Glutamatergic neuron (in vitro differentiated cells): Measurements from ENCODE around the gene EFCAB6. TPM values are rescaled to one million over a fixed set of nuclear protein-coding genes. Genes with fewer than 3 reads are reported as not detected.

Experiments used
- DNase-seq: peaks from one replicate; pipeline ENCODE4 v3.0.0; 2022
- H3K27ac Mint-ChIP-seq: one replicate; pipeline ENCODE4 v1.8.0; 2020; ENCODE audit warnings: mild to moderate bottlenecking, mixed read lengths, inconsistent platforms; ENCODE audit not compliant: unreplicated experiment
- H3K27me3 Mint-ChIP-seq: one replicate; pipeline ENCODE4 v1.8.0; 2020; ENCODE audit warnings: mild to moderate bottlenecking, moderate library complexity, mixed read lengths, inconsistent platforms; ENCODE audit not compliant: unreplicated experiment
- H3K36me3 Mint-ChIP-seq: one replicate; pipeline ENCODE4 v1.8.0; 2020; ENCODE audit warnings: mild to moderate bottlenecking, mixed read lengths, inconsistent platforms; ENCODE audit not compliant: unreplicated experiment
- H3K4me1 Mint-ChIP-seq: one replicate; pipeline ENCODE4 v1.8.0; 2020; ENCODE audit warnings: mild to moderate bottlenecking, low read depth, mixed read lengths, inconsistent platforms; ENCODE audit not compliant: unreplicated experiment
- H3K4me3 Mint-ChIP-seq: one replicate; pipeline ENCODE4 v1.8.0; 2020; ENCODE audit warnings: mild to moderate bottlenecking, mixed read lengths, inconsistent platforms; ENCODE audit not compliant: unreplicated experiment
- H3K9me3 Mint-ChIP-seq: one replicate; pipeline ENCODE4 v1.8.0; 2020; ENCODE audit warnings: mild to moderate bottlenecking, moderate library complexity, mixed read lengths, inconsistent platforms; ENCODE audit not compliant: unreplicated experiment
- CTCF ChIP-seq: fragments of 200-600 bp; sonication (generic); IDR thresholded peaks from one replicate; pipeline ENCODE4 v1.5.0; 2021; ENCODE audit not compliant: partially characterized antibody, unreplicated experiment
- total RNA-seq: library from RNA; stranded (reverse); fragmentation: NEBNext Ultra II Directional; extraction: Animal tissue kit (Norgen Biotek cat#: 25700); gene quantifications from one replicate; pipeline ENCODE4 v1.2.1, GENCODE V29; 2021; ENCODE audit not compliant: unreplicated experiment

Gene EFCAB6
- total RNA-seq, 1 donor from 2014 or later: 0.96 TPM

- H3K36me3 Mint-ChIP-seq: no peaks in the 10 kb centered on the region
- no peak overlapping the region for H3K27ac Mint-ChIP-seq
- H3K4me3 Mint-ChIP-seq: no peak overlapping the region
- peaks cover 2% of the 10 kb centered on the region for H3K27me3 Mint-ChIP-seq
- no peak for DNase-seq
- peaks cover 5% of the 10 kb centered on the region for H3K9me3 Mint-ChIP-seq
- TF ChIP-seq CTCF: no peak
- no peaks in the 10 kb centered on the region for H3K4me1 Mint-ChIP-seq
These were observed 310.2 kb downstream of the EFCAB6 start for GRCh38 chr22:43501878-43502277.

DNA sequence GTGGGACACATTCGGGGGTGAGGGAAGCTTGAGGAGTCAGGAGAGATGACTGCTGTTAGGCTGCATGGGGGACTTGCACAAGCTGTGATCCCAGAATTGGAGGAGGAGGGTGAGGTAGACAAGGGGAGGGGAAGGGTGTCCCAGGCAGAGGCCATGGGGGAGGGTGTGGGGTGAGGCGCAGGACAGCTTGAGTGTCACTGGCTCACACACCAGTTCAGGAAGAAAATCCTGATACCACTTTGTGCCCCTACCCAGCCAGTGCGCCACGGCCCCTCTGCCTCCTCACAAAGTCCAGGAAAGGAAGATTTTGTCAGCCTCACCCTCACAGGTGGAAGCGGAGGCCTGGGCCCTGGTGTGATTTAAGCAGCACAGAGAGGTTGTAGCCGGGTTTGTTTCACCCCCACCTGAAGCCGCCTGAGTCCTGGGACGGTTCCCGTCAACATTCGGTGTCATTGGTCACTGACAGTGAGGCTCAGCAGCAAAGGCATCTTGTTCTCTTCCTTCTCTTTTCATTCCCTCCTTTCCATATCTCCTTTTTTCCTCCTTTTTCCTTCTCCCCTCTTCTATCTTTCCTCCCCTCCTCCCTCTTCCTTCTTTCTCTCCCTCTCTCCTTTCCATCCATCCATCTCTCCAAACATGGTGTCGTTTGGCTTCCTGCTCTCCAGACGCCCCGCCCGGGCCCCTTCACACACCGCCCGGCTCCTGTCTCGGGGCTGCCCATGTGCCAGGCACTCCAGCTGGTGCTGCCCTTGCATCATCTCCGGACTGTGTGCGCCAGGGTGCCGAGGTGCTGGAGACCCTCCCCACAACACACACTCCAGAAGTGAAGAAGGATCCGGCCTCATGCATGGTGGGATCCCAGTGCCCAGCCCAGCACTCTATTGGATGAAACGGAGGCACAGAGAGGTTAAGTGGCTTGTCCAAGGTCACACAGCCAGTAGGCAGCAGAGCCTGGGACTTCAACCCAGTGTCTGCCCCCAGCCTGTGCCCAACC, 311.0 kb downstream of the EFCAB6 start:
- Mint-ChIP-seq H3K27me3 (peaks cover 2% of the 10 kb centered on the region), H3K9me3 (peaks cover 5% of the 10 kb centered on the region), H3K27ac (no peak overlapping the region), H3K4me1 (no peaks in the 10 kb centered on the region), H3K36me3 (no peaks in the 10 kb centered on the region), H3K4me3 (no peak overlapping the region)
- DNase-seq: no peak
- no peak for TF ChIP-seq CTCF

DNA sequence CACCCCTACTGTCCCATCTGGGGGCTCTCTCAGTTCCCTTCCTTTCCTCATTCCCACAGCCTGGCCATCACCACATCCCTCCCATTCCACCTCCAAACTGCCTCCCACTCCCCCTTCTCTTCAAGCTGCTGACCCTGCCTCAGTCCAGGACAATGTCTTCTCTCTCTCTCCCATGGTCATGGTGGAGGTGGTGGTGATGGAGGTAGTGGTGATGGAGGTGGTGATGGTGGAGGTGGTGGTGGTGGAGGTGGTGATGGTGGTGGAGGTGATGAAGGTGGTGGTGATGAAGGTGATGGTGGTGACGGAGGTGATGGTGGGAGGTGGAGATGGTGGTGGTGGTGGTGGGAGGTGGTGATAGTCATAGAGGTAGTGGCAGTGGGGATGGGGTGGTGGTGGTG, 313.2 kb downstream of the EFCAB6 start:
- no peak for TF ChIP-seq CTCF
- DNase-seq: no peak
- H3K27ac Mint-ChIP-seq: no peak overlapping the region
- H3K36me3 Mint-ChIP-seq: no peaks in the 10 kb centered on the region
- peaks cover 4% of the 10 kb centered on the region for H3K27me3 Mint-ChIP-seq
- no peak overlapping the region for H3K4me3 Mint-ChIP-seq
- no peaks in the 10 kb centered on the region for H3K4me1 Mint-ChIP-seq
- peaks cover 5% of the 10 kb centered on the region for H3K9me3 Mint-ChIP-seq

GRCh38 chr22:43497956-43498855, 313.9 kb downstream of the EFCAB6 start:
- Mint-ChIP-seq H3K4me1 (no peaks in the 10 kb centered on the region), H3K27ac (no peak overlapping the region), H3K36me3 (no peaks in the 10 kb centered on the region), H3K9me3 (peaks cover 5% of the 10 kb centered on the region), H3K27me3 (peaks cover 5% of the 10 kb centered on the region), H3K4me3 (no peak overlapping the region)
- TF ChIP-seq CTCF: no peak
- no peak for DNase-seq
